Naive thymus-derived CD8-positive, alpha-beta T cell (primary cell): ENCODE data around the gene TMEM176B. TPM values are rescaled to one million over a fixed set of nuclear protein-coding genes. Genes with fewer than 3 reads are reported as not detected.
A peak's percentile ranks its signal among the peaks of the same experiment; 100 is the strongest.

ENCODE experiments used
- ATAC-seq, 2 donors: fragments of 150-1000 bp; cut with Tn5 transposase in 1 of 2; sonication (Bioruptor Pico), chemical (Tn5 transposase) in 1 of 2; 1 replicate in 1 of 2; 2 replicates in 1 of 2; pipeline ENCODE4 v1.10.0; 2021; ENCODE audit warnings: mild to moderate bottlenecking in 2 of 2, moderate library complexity in 2 of 2
- POLR2A ChIA-PET: fragments of 350-600 bp; sonication (Branson Sonifier 250); formaldehyde crosslinking; loops from one replicate; lab custom pipeline; 2021; ENCODE audit warnings: antibody characterized with exemption; lab: Charles Lee
- DNase-seq, 10 donors: peaks; one replicate each; pipeline versions ENCODE4 v3.0.0 to v3.0.0-alpha.2; 2020 to 2022
- H3K27ac Mint-ChIP-seq, 10 donors: one replicate each; pipeline ENCODE4 v1.8.0; 2020 to 2022; ENCODE audit warnings: mild to moderate bottlenecking in 10 of 10, mixed read lengths in 10 of 10, moderate library complexity in 4 of 10, inconsistent platforms in 1 of 10
- H3K27me3 Mint-ChIP-seq, 5 donors: one replicate each; pipeline ENCODE4 v1.8.0; 2021 to 2022; ENCODE audit warnings: mixed read lengths in 5 of 5
- H3K36me3 Mint-ChIP-seq, 3 donors: one replicate each; pipeline ENCODE4 v1.8.0; 2020 to 2022; ENCODE audit warnings: mixed read lengths in 3 of 3, mild to moderate bottlenecking in 2 of 3, inconsistent platforms in 1 of 3
- H3K4me1 Mint-ChIP-seq, 4 donors: one replicate each; pipeline ENCODE4 v1.8.0; 2021 to 2022; ENCODE audit warnings: mixed read lengths in 4 of 4
- H3K4me3 Mint-ChIP-seq, 10 donors: one replicate each; pipeline ENCODE4 v1.8.0; 2020 to 2022; ENCODE audit warnings: mild to moderate bottlenecking in 10 of 10, mixed read lengths in 10 of 10, moderate library complexity in 6 of 10, inconsistent platforms in 1 of 10
- H3K9me3 Mint-ChIP-seq, 9 donors: one replicate each; pipeline ENCODE4 v1.8.0; 2020 to 2022; ENCODE audit warnings: mixed read lengths in 9 of 9, mild to moderate bottlenecking in 3 of 9, inconsistent platforms in 1 of 9, moderate library complexity in 1 of 9
- polyA plus RNA-seq, 3 donors: library from polyadenylated mRNA; unstranded; fragments of 300-500 nt; fragmentation: Illumina TruSeq; gene quantifications; one replicate each; pipeline ENCODE4 v1.2.3, GENCODE V29; 2021
- total RNA-seq, 8 experiments: library from RNA in 2 of 8; stranded (reverse) in 2 of 8; gene quantifications; one replicate each; pipeline ENCODE4 v1.2.3 and lab custom pipeline; 2021 to 2026

Gene TMEM176B
- total and polyA plus RNA-seq, 5 experiments from 2014 or later = 0.69 TPM; not detected in 4

- H3K9me3 Mint-ChIP-seq = peaks cover 0 to 2% (median 0%) of the 10 kb centered on the region in 9 donors
- ATAC-seq = peak; percentile 19 to 41
- peaks cover 32 to 67% (median 62%) of the 10 kb centered on the region in 4 donors for H3K4me1 Mint-ChIP-seq
- POLR2A ChIA-PET = interaction anchor here (0.7 to 6.5 kb wide), 40 partner anchors 11 to 389 kb away, joined by 3 to 143 read pairs (median 7); partner anchors contain the start of genes GIMAP1, GIMAP2, GIMAP4 and GIMAP5
- H3K4me3 Mint-ChIP-seq = peak overlapping the region; percentile 52 to 88 (median 83)
- no peak for DNase-seq
- H3K27me3 Mint-ChIP-seq = peaks cover 0 to 2% (median 0%) of the 10 kb centered on the region in 5 donors
- H3K36me3 Mint-ChIP-seq = no peaks in the 10 kb centered on the region
- peak overlapping the region; percentile 94 to 100 (median 96) for H3K27ac Mint-ChIP-seq
Measured at GRCh38 chr7:150754951-150755350, 45.2 kb downstream of the TMEM176B start.

- ATAC-seq (peak in 1 of 2 donors; percentile 10), DNase-seq (peak in 1 of 10 donors; percentile 60)
- Mint-ChIP-seq H3K4me1 (peaks cover 35 to 77% (median 71%) of the 10 kb centered on the region in 4 donors), H3K36me3 (no peaks in the 10 kb centered on the region), H3K27ac (peak overlapping the region; percentile 66 to 97 (median 94)), H3K4me3 (peak overlapping the region in 9 of 10 donors; percentile 36 to 78 (median 63)), H3K27me3 (peaks cover 0 to 2% (median 0%) of the 10 kb centered on the region in 5 donors), H3K9me3 (peaks cover 0 to 2% (median 0%) of the 10 kb centered on the region in 9 donors)
- POLR2A ChIA-PET = interaction anchor here (1.0 to 6.5 kb wide), 13 partner anchors 10 to 388 kb away, joined by 3 to 143 read pairs (median 10); partner anchors contain the start of genes GIMAP4, GIMAP5, GIMAP6 and GIMAP7
Measured at GRCh38 chr7:150753826-150754603, 46.1 kb downstream of the TMEM176B start.

- peaks cover 38 to 85% (median 79%) of the 10 kb centered on the region in 4 donors for H3K4me1 Mint-ChIP-seq
- peaks cover 0 to 2% (median 0%) of the 10 kb centered on the region in 9 donors for H3K9me3 Mint-ChIP-seq
- H3K4me3 Mint-ChIP-seq = peak overlapping the region in 7 of 10 donors; percentile 20 to 73 (median 59)
- H3K27ac Mint-ChIP-seq = peak overlapping the region; percentile 83 to 97 (median 94)
- DNase-seq (no peak), ATAC-seq (no peak)
- no peaks in the 10 kb centered on the region for H3K36me3 Mint-ChIP-seq
- POLR2A ChIA-PET = interaction anchor here (0.8 to 6.5 kb wide), 11 partner anchors 9 to 304 kb away, joined by 3 to 143 read pairs (median 6); partner anchors contain the start of genes GIMAP1, GIMAP2, GIMAP4 and GIMAP5
- peaks cover 0 to 2% (median 0%) of the 10 kb centered on the region in 5 donors for H3K27me3 Mint-ChIP-seq
Measured at GRCh38 chr7:150753239-150753638, 46.9 kb downstream of the TMEM176B start.

GRCh38 chr7:150751702-150752101 lies 48.5 kb downstream of the TMEM176B start:
- DNase-seq = no peak
- H3K27me3 Mint-ChIP-seq = peaks cover 0 to 2% (median 0%) of the 10 kb centered on the region in 5 donors
- peak overlapping the region in 4 of 10 donors; percentile 23 to 34 (median 25) for H3K4me3 Mint-ChIP-seq
- ATAC-seq = no peak
- peak overlapping the region in 9 of 10 donors; percentile 12 to 97 (median 84) for H3K27ac Mint-ChIP-seq
- peaks cover 0 to 2% (median 0%) of the 10 kb centered on the region in 9 donors for H3K9me3 Mint-ChIP-seq
- POLR2A ChIA-PET = interaction anchor here (0.7 to 16.2 kb wide), 10 partner anchors 8 to 345 kb away, joined by 3 to 245 read pairs (median 4); partner anchors contain the start of genes GIMAP5, GIMAP6, GIMAP7 and GIMAP8
- H3K36me3 Mint-ChIP-seq = peaks cover 0 to under 1% (median 0%) of the 10 kb centered on the region in 3 donors
- peaks cover 45 to 93% (median 87%) of the 10 kb centered on the region in 4 donors for H3K4me1 Mint-ChIP-seq

- peak; percentile 37 to 61 for ATAC-seq
- Mint-ChIP-seq H3K27ac (peak overlapping the region; percentile 89 to 100 (median 95)), H3K4me1 (peaks cover 51 to 93% (median 90%) of the 10 kb centered on the region in 4 donors), H3K4me3 (peak overlapping the region; percentile 16 to 88 (median 69)), H3K36me3 (peaks cover 8 to 30% (median 21%) of the 10 kb centered on the region in 3 donors), H3K27me3 (no peaks in the 10 kb centered on the region), H3K9me3 (no peaks in the 10 kb centered on the region)
- POLR2A ChIA-PET = interaction anchor here (0.5 to 16.2 kb wide), 10 partner anchors 10 to 381 kb away, joined by 3 to 245 read pairs (median 18); partner anchors contain the start of genes GIMAP1, GIMAP2, GIMAP4 and GIMAP5
- DNase-seq = peak in 1 of 10 donors; percentile 57
Measured at GRCh38 chr7:150748376-150748775, 51.8 kb downstream of the TMEM176B start.

GRCh38 chr7:150746921-150747320 lies 53.2 kb downstream of the TMEM176B start:
- Mint-ChIP-seq H3K4me1 (peaks cover 59 to 95% (median 92%) of the 10 kb centered on the region in 4 donors), H3K27me3 (no peaks in the 10 kb centered on the region), H3K27ac (peak overlapping the region; percentile 89 to 100 (median 95)), H3K36me3 (peaks cover 19 to 44% (median 35%) of the 10 kb centered on the region in 3 donors), H3K9me3 (no peaks in the 10 kb centered on the region), H3K4me3 (peak overlapping the region; percentile 56 to 88 (median 74))
- POLR2A ChIA-PET = interaction anchor here (0.7 to 16.2 kb wide), 25 partner anchors 7 to 303 kb away, joined by 3 to 245 read pairs (median 5); partner anchors contain the start of genes GIMAP1, GIMAP2, GIMAP4 and GIMAP5
- peak in 1 of 10 donors; percentile 30 for DNase-seq
- ATAC-seq = peak; percentile 49 to 61

- Mint-ChIP-seq H3K27ac (peak overlapping the region; percentile 92 to 100 (median 96)), H3K27me3 (no peaks in the 10 kb centered on the region), H3K4me1 (peaks cover 64 to 100% (median 98%) of the 10 kb centered on the region in 4 donors), H3K4me3 (peak overlapping the region; percentile 88 to 100 (median 98)), H3K36me3 (peaks cover 29 to 55% (median 46%) of the 10 kb centered on the region in 3 donors), H3K9me3 (no peaks in the 10 kb centered on the region)
- POLR2A ChIA-PET = interaction anchor here (0.6 to 16.2 kb wide), 21 partner anchors 8 to 294 kb away, joined by 3 to 245 read pairs (median 7); partner anchors contain the start of genes GIMAP1, GIMAP2, GIMAP4 and GIMAP5
- ATAC-seq (no peak), DNase-seq (no peak)
Measured at GRCh38 chr7:150745876-150746275, 54.3 kb downstream of the TMEM176B start.

- ATAC-seq (no peak), DNase-seq (no peak)
- Mint-ChIP-seq H3K9me3 (peaks cover 0 to 2% (median 0%) of the 10 kb centered on the region in 9 donors), H3K27ac (peak overlapping the region; percentile 92 to 100 (median 96)), H3K4me1 (peaks cover 60 to 100% (median 97%) of the 10 kb centered on the region in 4 donors), H3K4me3 (peak overlapping the region; percentile 88 to 100 (median 98)), H3K27me3 (no peaks in the 10 kb centered on the region), H3K36me3 (peaks cover 37 to 63% (median 54%) of the 10 kb centered on the region in 3 donors)
- POLR2A ChIA-PET = interaction anchor here (0.6 to 16.2 kb wide), 21 partner anchors 7 to 875 kb away, joined by 3 to 245 read pairs (median 7); partner anchors contain the start of genes GIMAP1, GIMAP2, GIMAP4 and GIMAP5
Measured at GRCh38 chr7:150745086-150745485, 55.1 kb downstream of the TMEM176B start.

- Mint-ChIP-seq H3K9me3 (peaks cover 0 to 2% (median 0%) of the 10 kb centered on the region in 9 donors), H3K36me3 (peaks cover 44 to 71% (median 62%) of the 10 kb centered on the region in 3 donors), H3K27me3 (no peaks in the 10 kb centered on the region), H3K27ac (peak overlapping the region; percentile 92 to 100 (median 96)), H3K4me1 (peaks cover 60 to 98% (median 90%) of the 10 kb centered on the region in 4 donors), H3K4me3 (peak overlapping the region; percentile 88 to 100 (median 98))
- POLR2A ChIA-PET = interaction anchor here (0.7 to 16.2 kb wide), 30 partner anchors 8 to 314 kb away, joined by 3 to 245 read pairs (median 6); partner anchors contain the start of genes GIMAP1, GIMAP2, GIMAP4 and GIMAP6
- DNase-seq (no peak), ATAC-seq (no peak)
Measured at GRCh38 chr7:150744041-150744656, 56.0 kb downstream of the TMEM176B start.

GRCh38 chr7:150742286-150742968 lies 57.7 kb downstream of the TMEM176B start:
- H3K9me3 Mint-ChIP-seq = peaks cover 0 to 5% (median 0%) of the 10 kb centered on the region in 9 donors
- H3K4me1 Mint-ChIP-seq = peaks cover 55 to 81% (median 73%) of the 10 kb centered on the region in 4 donors
- peaks cover 60 to 85% (median 77%) of the 10 kb centered on the region in 3 donors for H3K36me3 Mint-ChIP-seq
- peak overlapping the region; percentile 88 to 100 (median 98) for H3K4me3 Mint-ChIP-seq
- POLR2A ChIA-PET = interaction anchor here (0.6 to 16.2 kb wide), 24 partner anchors 11 to 309 kb away, joined by 3 to 245 read pairs (median 6); partner anchors contain the start of genes GIMAP1, GIMAP2, GIMAP4 and GIMAP6
- peak overlapping the region; percentile 92 to 100 (median 96) for H3K27ac Mint-ChIP-seq
- ATAC-seq (no peak), DNase-seq (no peak)
- H3K27me3 Mint-ChIP-seq = no peaks in the 10 kb centered on the region
